Measurements from ENCODE around the gene CGB5.
"Not testable (repeated sequence)": the region's sequence is repeated elsewhere in the genome, so short reads cannot be mapped to it uniquely, and the experiment has no call there.

Gene CGB5

GRCh38 chr19:49022116-49022515 lies 21.5 kb upstream of the CGB5 start:
- DNase-seq: no peak

GRCh38 chr19:49024233-49024632 lies 19.4 kb upstream of the CGB5 start, which contains the start of gene CGB3:
Gene CGB3, minus strand, starts transcription at chr19:49024333. Its CDS starts 362 bp downstream, at chr19:49023971.
- DNase-seq: not testable (repeated sequence)

- not testable (repeated sequence) for DNase-seq
Measured at GRCh38 chr19:49025088-49025487, 18.6 kb upstream of the CGB5 start.

GRCh38 chr19:49025599-49025998 lies 18.0 kb upstream of the CGB5 start:
- not testable (repeated sequence) for DNase-seq

- DNase-seq: not testable (repeated sequence)
Measured at GRCh38 chr19:49028686-49029085, 15.0 kb upstream of the CGB5 start.

GRCh38 chr19:49029749-49030148 lies 13.9 kb upstream of the CGB5 start:
- not testable (repeated sequence) for DNase-seq

GRCh38 chr19:49030323-49030722 lies 13.3 kb upstream of the CGB5 start:
- not testable (repeated sequence) for DNase-seq

GRCh38 chr19:49031642-49032301 lies 11.9 kb upstream of the CGB5 start, which contains the start of gene CGB2:
Gene CGB2, plus strand, starts transcription at chr19:49031890. Its CDS starts 206 bp downstream, at chr19:49032096.
- not testable (repeated sequence) for DNase-seq

GRCh38 chr19:49036815-49037214 lies 6.8 kb upstream of the CGB5 start, which contains the start of gene CGB1:
Gene CGB1, minus strand, starts transcription at chr19:49036895. Its CDS starts 184 bp downstream, at chr19:49036711.
- DNase-seq: not testable (repeated sequence)

- DNase-seq: not testable (repeated sequence)
Measured at GRCh38 chr19:49038111-49038510, 5.5 kb upstream of the CGB5 start.

- not testable (repeated sequence) for DNase-seq
Measured at GRCh38 chr19:49038557-49039276, 4.9 kb upstream of the CGB5 start.

GRCh38 chr19:49039736-49040135 lies 3.9 kb upstream of the CGB5 start:
- not testable (repeated sequence) for DNase-seq

GRCh38 chr19:49042177-49042576 lies 1.5 kb upstream of the CGB5 start:
- no peak for DNase-seq

- not testable (repeated sequence) for DNase-seq
Measured at GRCh38 chr19:49042666-49043065, 982 bp upstream of the CGB5 start.

- DNase-seq: not testable (repeated sequence)
Measured at GRCh38 chr19:49049011-49049410, 5.4 kb downstream of the CGB5 start, which contains the start of gene CGB8. Gene CGB8, minus strand, starts transcription at chr19:49049111. Its CDS starts 372 bp downstream, at chr19:49048739.

GRCh38 chr19:49049834-49050233 lies 6.2 kb downstream of the CGB5 start:
- not testable (repeated sequence) for DNase-seq

- not testable (repeated sequence) for DNase-seq
Measured at GRCh38 chr19:49050376-49051033, 6.9 kb downstream of the CGB5 start.

- DNase-seq: no peak
Measured at GRCh38 chr19:49056101-49056901, 12.7 kb downstream of the CGB5 start.

GRCh38 chr19:49056902-49057596 lies 13.4 kb downstream of the CGB5 start:
- DNase-seq: not testable (repeated sequence)

GRCh38 chr19:49057636-49058234 lies 14.1 kb downstream of the CGB5 start, which contains the start of gene CGB7:
Gene CGB7, minus strand, starts transcription at chr19:49057749. Its CDS starts 2,374 bp downstream, at chr19:49055375.
- DNase-seq: no peak

GRCh38 chr19:49058562-49058961 lies 14.9 kb downstream of the CGB5 start:
- no peak for DNase-seq
